B cell (primary cell): ENCODE results near the gene PTPRF. TPM values are rescaled to one million over a fixed set of nuclear protein-coding genes. Genes with fewer than 3 reads are reported as not detected.

Experiments
- ATAC-seq: fragments of 200-7000 bp; cut with Tn5 transposase; one replicate; pipeline ENCODE4 v1.10.0; 2021; ENCODE audit warnings: low read depth, mild to moderate bottlenecking, moderate number of reproducible peaks, moderate library complexity
- CTCF ChIA-PET: fragments of 350-600 bp; sonication (Branson Sonifier 250); formaldehyde crosslinking; loops from one replicate; lab custom pipeline; 2021; ENCODE audit warnings: antibody characterized with exemption, inconsistent platforms; lab: Charles Lee
- POLR2A ChIA-PET: fragments of 350-600 bp; sonication (Branson Sonifier 250); formaldehyde crosslinking; loops from one replicate; lab custom pipeline; 2021; ENCODE audit warnings: antibody characterized with exemption; lab: Charles Lee
- DNase-seq: peaks from one replicate; pipeline ENCODE4 v3.0.0; 2013
- H2AFZ ChIP-seq: 2 replicates; pipeline ENCODE4 v1.6.1; 2012; ENCODE audit warnings: mild to moderate bottlenecking, low read depth, low read length; ENCODE audit not compliant: insufficient read depth, poor library complexity, severe bottlenecking
- H3K27ac ChIP-seq, 2 donors: 1 replicate in 1 of 2; 2 replicates in 1 of 2; pipeline ENCODE4 v1.5.1; 2012 to 2013; ENCODE audit warnings: low read length in 2 of 2, mild to moderate bottlenecking in 2 of 2, moderate library complexity in 1 of 2
- H3K27me3 ChIP-seq, 4 experiments: fragments of 200-600 bp in 1 of 4; sonication (generic) in 1 of 4; replicated peaks in 1 of 4; 1 replicate in 2 of 4; 2 replicates in 2 of 4; pipeline versions ENCODE4 v1.6.1 to v1.7.0; 2013 to 2016; ENCODE audit warnings: low read length in 3 of 4, mild to moderate bottlenecking in 2 of 4, mixed read lengths in 1 of 4, moderate library complexity in 1 of 4; ENCODE audit not compliant: insufficient read depth in 4 of 4, control insufficient read depth in 3 of 4; ENCODE audit errors: control extremely low read depth in 1 of 4
- H3K36me3 ChIP-seq, 2 experiments: replicated peaks in 1 of 2; 1 replicate in 1 of 2; 2 replicates in 1 of 2; pipeline versions ENCODE4 v1.6.1 to v1.7.1; 2013; ENCODE audit warnings: low read length in 1 of 2; ENCODE audit not compliant: insufficient read depth in 2 of 2, control insufficient read depth in 1 of 2; ENCODE audit errors: control extremely low read depth in 1 of 2, extremely low read depth in 1 of 2
- H3K4me1 ChIP-seq, 2 donors: fragments of 200-600 bp in 1 of 2; sonication (generic) in 1 of 2; 1 replicate in 1 of 2; 2 replicates in 1 of 2; pipeline versions ENCODE4 v1.5.1 to v1.6.1; 2013 to 2017; ENCODE audit warnings: low read length in 2 of 2; ENCODE audit not compliant: control insufficient read depth in 2 of 2, insufficient read depth in 2 of 2
- H3K4me2 ChIP-seq: replicated peaks from 2 replicates; pipeline ENCODE3; 2012; ENCODE audit warnings: mild to moderate bottlenecking, low read depth, low read length; ENCODE audit not compliant: poor library complexity, severe bottlenecking
- H3K4me3 ChIP-seq, 5 experiments: fragments of 200-600 bp in 1 of 5; sonication (generic) in 1 of 5; 1 replicate in 3 of 5; 2 replicates in 2 of 5; pipeline versions ENCODE4 v1.5.1 to v1.7.0; 2011 to 2016; ENCODE audit warnings: low read length in 4 of 5, mild to moderate bottlenecking in 4 of 5, low read depth in 2 of 5, control low read depth in 1 of 5, moderate library complexity in 1 of 5; ENCODE audit not compliant: insufficient read depth in 1 of 5; ENCODE audit errors: control extremely low read depth in 1 of 5, extremely low read depth in 1 of 5
- H3K79me2 ChIP-seq: fragments of 200-600 bp; sonication (generic); one replicate; pipeline ENCODE4 v1.6.0; 2016; ENCODE audit warnings: low read length; ENCODE audit not compliant: control insufficient read depth, insufficient read depth
- H3K9ac ChIP-seq: fragments of 200-600 bp; sonication (generic); 2 replicates; pipeline ENCODE4 v1.6.1; 2017; ENCODE audit warnings: mild to moderate bottlenecking, low read length, moderate library complexity
- H3K9me3 ChIP-seq, 3 donors: one replicate each; pipeline versions ENCODE4 v1.6.1 to v1.7.1; 2013; ENCODE audit warnings: low read length in 2 of 3; ENCODE audit not compliant: control insufficient read depth in 2 of 3, insufficient read depth in 1 of 3; ENCODE audit errors: control extremely low read depth in 1 of 3
- H4K20me1 ChIP-seq: 2 replicates; pipeline ENCODE4 v1.6.0; 2012; ENCODE audit warnings: mild to moderate bottlenecking, low read length; ENCODE audit not compliant: insufficient read depth, control insufficient read depth, poor library complexity, severe bottlenecking
- H3K27ac Mint-ChIP-seq: one replicate; pipeline ENCODE4 v1.8.0; 2021; ENCODE audit warnings: mixed read lengths
- H3K27me3 Mint-ChIP-seq: one replicate; pipeline ENCODE4 v1.8.0; 2021; ENCODE audit warnings: mixed read lengths
- H3K4me1 Mint-ChIP-seq: one replicate; pipeline ENCODE4 v1.8.0; 2021; ENCODE audit warnings: mixed read lengths
- H3K4me3 Mint-ChIP-seq: one replicate; pipeline ENCODE4 v1.8.0; 2021; ENCODE audit warnings: mixed read lengths
- H3K9me3 Mint-ChIP-seq: one replicate; pipeline ENCODE4 v1.8.0; 2022; ENCODE audit warnings: mixed read lengths; ENCODE audit not compliant: insufficient read depth
- CTCF ChIP-seq: fragments of 200-600 bp; IDR thresholded peaks from one replicate; pipeline ENCODE4 v1.8.0; 2022; ENCODE audit warnings: antibody characterized with exemption, mild to moderate bottlenecking
- EZH2 ChIP-seq: IDR thresholded peaks from 2 replicates; pipeline ENCODE4 v1.6.1; 2012; ENCODE audit warnings: borderline replicate concordance, low read depth, mild to moderate bottlenecking, moderate library complexity, low read length; ENCODE audit not compliant: insufficient read depth, poor library complexity, severe bottlenecking
- WGBS: methylation state at CpG from one replicate; pipeline ENCODE4 v1.1.5; 2013; ENCODE audit warnings: missing lambda C conversion rate; ENCODE audit not compliant: insufficient coverage; 5-methylcytosine and 5-hydroxymethylcytosine counted together
- intact Hi-C: fragments of 100-400 bp; cut with micrococcal nuclease; formaldehyde crosslinking; loops from one replicate; pipeline ENCODE4 v1.10.0; 2022
- polyA plus RNA-seq: library from polyadenylated mRNA; depleted of rRNA; stranded (reverse); fragments of >200 nt; gene quantifications from 2 replicates; pipeline ENCODE4 v1.2.3, GENCODE V29; 2012
- total RNA-seq, 2 donors: library from RNA; stranded (reverse); fragments of 120-200 nt in 1 of 2; gene quantifications; 1 replicate in 1 of 2; 2 replicates in 1 of 2; pipeline versions ENCODE4 v1.2.3 to v1.2.4, GENCODE V29; 2013 to 2022

The PTPRF gene
- total and polyA plus RNA-seq, 2 donors (not counting 1 experiment from before 2014, with no cell fraction given), result 0.07 to 0.13 TPM

- H3K9me3 Mint-ChIP-seq, result no peaks in the 10 kb centered on the region
- Histone ChIP-seq H3K9me3 (no peaks in the 10 kb centered on the region), H4K20me1 (no peaks in the 10 kb centered on the region), H3K4me3 (no peak overlapping the region), H3K36me3 (no peaks in the 10 kb centered on the region), H3K9ac (no peak overlapping the region), H3K27me3 (no peaks in the 10 kb centered on the region), H2AFZ (no peak overlapping the region), H3K79me2 (no peaks in the 10 kb centered on the region), H3K4me2 (no peak overlapping the region), H3K4me1 (no peaks in the 10 kb centered on the region), H3K27ac (no peak overlapping the region)
- no peaks in the 10 kb centered on the region for H3K4me1 Mint-ChIP-seq
- no peaks in the 10 kb centered on the region for H3K27me3 Mint-ChIP-seq
- intact Hi-C loops, result no loop called here
- POLR2A ChIA-PET, result no interaction called here
- no peak overlapping the region for H3K4me3 Mint-ChIP-seq
- TF ChIP-seq CTCF, result no peak
- TF ChIP-seq EZH2, result no peak
- no peak for ATAC-seq
- 98% methylated on average over 26 of the region's 31 CpGs for WGBS
- CTCF ChIA-PET, result no interaction called here
- H3K27ac Mint-ChIP-seq, result no peak overlapping the region
- no peak for DNase-seq
Observed at GRCh38 chr1:43597721-43598120, 67.0 kb downstream of the PTPRF start.

- intact Hi-C loops, result no loop called here
- no peak overlapping the region for H3K27ac Mint-ChIP-seq
- H3K9ac ChIP-seq, result no peak overlapping the region
- no peaks in the 10 kb centered on the region for H3K27me3 ChIP-seq
- H3K4me2 ChIP-seq, result no peak overlapping the region
- TF ChIP-seq EZH2 (no peak), CTCF (no peak)
- H3K79me2 ChIP-seq, result no peaks in the 10 kb centered on the region
- no peak overlapping the region for H3K4me3 Mint-ChIP-seq
- DNase-seq (no peak), ATAC-seq (no peak)
- no peak overlapping the region for H3K4me3 ChIP-seq
- POLR2A ChIA-PET, result no interaction called here
- WGBS, result 100% methylated on average over 3 of the region's 11 CpGs
- no peaks in the 10 kb centered on the region for H3K9me3 Mint-ChIP-seq
- no peaks in the 10 kb centered on the region for H3K4me1 ChIP-seq
- H3K9me3 ChIP-seq, result no peaks in the 10 kb centered on the region
- H3K4me1 Mint-ChIP-seq, result no peaks in the 10 kb centered on the region
- no peaks in the 10 kb centered on the region for H4K20me1 ChIP-seq
- H2AFZ ChIP-seq, result no peak overlapping the region
- CTCF ChIA-PET, result no interaction called here
- no peak overlapping the region for H3K27ac ChIP-seq
- H3K27me3 Mint-ChIP-seq, result no peaks in the 10 kb centered on the region
- no peaks in the 10 kb centered on the region for H3K36me3 ChIP-seq
Observed at GRCh38 chr1:43598622-43599021, 67.9 kb downstream of the PTPRF start.
